Prostate gland (tissue), 2 donors: ENCODE measurements around the gene PPP1R7. TPM values are rescaled to one million over a fixed set of nuclear protein-coding genes. Genes with fewer than 3 reads are reported as not detected.
"Not testable (repeated sequence)": the region's sequence is repeated elsewhere in the genome, so short reads cannot be mapped to it uniquely, and the experiment has no call there.

Experiments used
- DNase-seq: peaks from one replicate; pipeline ENCODE4 v3.0.0-alpha.2; 2019; ENCODE audit warnings: low spot score
- H3K27ac ChIP-seq, 2 donors: fragments of 200-600 bp; sonication (generic); 2 replicates each; pipeline ENCODE4 v1.5.1; 2017 to 2019
- H3K27me3 ChIP-seq: fragments of 200-600 bp; sonication (generic); replicated peaks from 2 replicates; pipeline ENCODE4 v1.5.1; 2019; ENCODE audit not compliant: insufficient read depth
- H3K36me3 ChIP-seq, 2 donors: fragments of 200-600 bp; sonication (generic); 1 replicate in 1 of 2; 2 replicates in 1 of 2; pipeline versions ENCODE4 v1.5.1 to v1.8.1; 2017 to 2019
- H3K4me1 ChIP-seq: fragments of 200-600 bp; sonication (generic); replicated peaks from 2 replicates; pipeline ENCODE4 v1.5.1; 2019
- H3K4me3 ChIP-seq, 2 donors: fragments of 200-600 bp; sonication (generic); 2 replicates each; pipeline ENCODE4 v1.5.1; 2017 to 2019
- H3K9me3 ChIP-seq: fragments of 200-600 bp; sonication (generic); 2 replicates; pipeline ENCODE4 v1.5.1; 2017
- CTCF ChIP-seq, 4 experiments: fragments of 200-600 bp in 2 of 4; fragments of 450-650 bp in 2 of 4; sonication (generic) in 2 of 4; IDR thresholded peaks; 1 replicate in 3 of 4; 2 replicates in 1 of 4; pipeline ENCODE4 v1.5.1; 2016 to 2019; ENCODE audit warnings: antibody characterized with exemption in 4 of 4, mild to moderate bottlenecking in 2 of 4, moderate library complexity in 2 of 4
- POLR2A ChIP-seq: fragments of 450-650 bp; IDR thresholded peaks from one replicate; pipeline ENCODE4 v1.6.1; 2016; ENCODE audit warnings: antibody characterized with exemption, mild to moderate bottlenecking
- POLR2AphosphoS5 ChIP-seq: sonication (generic); formaldehyde crosslinking; IDR thresholded peaks from one replicate; pipeline ENCODE4 v1.6.1; 2017; ENCODE audit warnings: antibody characterized with exemption
- WGBS: methylation state at CpG from one replicate; pipeline ENCODE4 v1.1.5; 2018; 5-methylcytosine and 5-hydroxymethylcytosine counted together
- intact Hi-C: fragments of 100-400 bp; cut with DNase I; formaldehyde crosslinking; loops from one replicate; pipeline ENCODE4 v1.14.2; 2022
- total RNA-seq, 2 donors: library from RNA; depleted of rRNA; stranded (reverse); fragments of >200 nt; gene quantifications; one replicate each; pipeline ENCODE4 v1.1.0, GENCODE V29; 2016

Gene PPP1R7
- total RNA-seq, 2 donors from 2014 or later, result 50.0 to 91.3 TPM

- no peak for DNase-seq
- Histone ChIP-seq H3K36me3 (no peaks in the 10 kb centered on the region), H3K27me3 (no peaks in the 10 kb centered on the region), H3K9me3 (no peaks in the 10 kb centered on the region), H3K4me1 (peaks cover 9% of the 10 kb centered on the region), H3K4me3 (peak overlapping the region in 1 of 2 donors; percentile 47), H3K27ac (peak overlapping the region; percentile 76 to 85)
- intact Hi-C loops, result no loop called here
- 87% methylated on average over 16 of the region's 19 CpGs for WGBS
- TF ChIP-seq POLR2A, result no peak
- TF ChIP-seq POLR2AphosphoS5, result no peak
- TF ChIP-seq CTCF (IDR thresholded peaks at IDR 0.05), result no peak
Observed at GRCh38 chr2:241190291-241190981, 40.2 kb downstream of the PPP1R7 start.

- Histone ChIP-seq H3K27me3 (no peaks in the 10 kb centered on the region), H3K4me1 (peaks cover 9% of the 10 kb centered on the region), H3K36me3 (no peaks in the 10 kb centered on the region), H3K27ac (peak overlapping the region in 1 of 2 donors; percentile 85), H3K9me3 (no peaks in the 10 kb centered on the region), H3K4me3 (no peak overlapping the region)
- TF ChIP-seq POLR2A, result no peak
- no peak for TF ChIP-seq POLR2AphosphoS5
- DNase-seq, result no peak
- intact Hi-C loops, result no loop called here
- 46% methylated on average over 11 of the region's 14 CpGs for WGBS
Observed at GRCh38 chr2:241191081-241191480, 40.8 kb downstream of the PPP1R7 start.

- H3K27ac ChIP-seq, result no peak overlapping the region
- H3K4me3 ChIP-seq, result no peak overlapping the region
- H3K36me3 ChIP-seq, result no peaks in the 10 kb centered on the region
- peaks cover 9% of the 10 kb centered on the region for H3K4me1 ChIP-seq
- H3K27me3 ChIP-seq, result no peaks in the 10 kb centered on the region
- intact Hi-C loops, result no loop called here
- DNase-seq, result no peak
- H3K9me3 ChIP-seq, result no peaks in the 10 kb centered on the region
- WGBS, result 84% methylated on average over 8 of the region's 8 CpGs
- no peak for TF ChIP-seq CTCF (IDR thresholded peaks at IDR 0.05)
- no peak for TF ChIP-seq POLR2A
- TF ChIP-seq POLR2AphosphoS5, result no peak
Observed at GRCh38 chr2:241193271-241193670, 43.0 kb downstream of the PPP1R7 start.

- Histone ChIP-seq H3K4me3 (no peak overlapping the region), H3K27me3 (no peaks in the 10 kb centered on the region), H3K4me1 (peaks cover 9% of the 10 kb centered on the region), H3K36me3 (no peaks in the 10 kb centered on the region), H3K9me3 (no peaks in the 10 kb centered on the region), H3K27ac (no peak overlapping the region)
- 70% methylated on average over 9 of the region's 9 CpGs for WGBS
- no peak for DNase-seq
- intact Hi-C loops, result no loop called here
- TF ChIP-seq POLR2AphosphoS5, result no peak
- no peak for TF ChIP-seq CTCF (IDR thresholded peaks at IDR 0.05)
- TF ChIP-seq POLR2A, result no peak
Observed at GRCh38 chr2:241194811-241195210, 44.5 kb downstream of the PPP1R7 start.

GRCh38 chr2:241195506-241196130, 45.4 kb downstream of the PPP1R7 start:
- peaks cover 2% of the 10 kb centered on the region for H3K4me1 ChIP-seq
- no peaks in the 10 kb centered on the region for H3K27me3 ChIP-seq
- no peak overlapping the region for H3K27ac ChIP-seq
- H3K9me3 ChIP-seq, result no peaks in the 10 kb centered on the region
- no peak for TF ChIP-seq CTCF (IDR thresholded peaks at IDR 0.05)
- no peak for TF ChIP-seq POLR2A
- TF ChIP-seq POLR2AphosphoS5, result no peak
- no peak overlapping the region for H3K4me3 ChIP-seq
- intact Hi-C loops, result no loop called here
- 85% methylated on average over 16 of the region's 18 CpGs for WGBS
- no peaks in the 10 kb centered on the region for H3K36me3 ChIP-seq
- no peak for DNase-seq

- WGBS, result 96% methylated on average over 14 of the region's 14 CpGs
Observed at GRCh38 chr2:241197246-241197645, 47.0 kb downstream of the PPP1R7 start.

More at GRCh38 chr2:241197246-241197645, 47.0 kb downstream of the PPP1R7 start:
- H3K36me3 ChIP-seq, H3K4me3 ChIP-seq, H3K9me3 ChIP-seq, DNase-seq, H3K4me1 ChIP-seq, intact Hi-C loops, H3K27me3 ChIP-seq, H3K27ac ChIP-seq: not testable (repeated sequence)
